Placental pericyte (primary cell): ENCODE results near the gene DUSP1. TPM values are rescaled to one million over a fixed set of nuclear protein-coding genes. Genes with fewer than 3 reads are reported as not detected.

ENCODE experiments used
- small RNA-seq: library from RNA; depleted of rRNA; stranded (forward); fragments of <200 nt; gene quantifications from one replicate; pipeline ENCODE3, GENCODE V24; 2012; ENCODE audit warnings: low replicate concordance
- total RNA-seq: library from RNA; depleted of rRNA; stranded (reverse); fragments of >200 nt; gene quantifications from 2 replicates; pipeline ENCODE4 v1.2.3, GENCODE V29; 2012

Gene DUSP1
- total RNA-seq = 37.4 and 102 TPM in 2 replicates

GRCh38 chr5:172770675-172771438, at the start of gene DUSP1:
Gene DUSP1, minus strand, starts transcription at chr5:172771195. Its CDS starts 243 bp downstream, at chr5:172770952.

Small RNA genes lying within 50 kb of the gene (small RNA-seq; reads per million reads assigned to genes)
- gene AC022217.4 (not detected), gene RF00019 (not detected)

Other genes with a start within 250 kb of the DUSP1 start
- gene NEURL1B, start 129.9 kb downstream of the DUSP1 start, total RNA-seq = 0.44 and 2.4 TPM in 2 replicates
- gene ERGIC1, start 63.1 kb upstream of the DUSP1 start, total RNA-seq = 73.3 and 166 TPM in 2 replicates
- 33.6 and 34.4 TPM in 2 replicates for gene RPL26L1, start 188.2 kb upstream of the DUSP1 start, total RNA-seq
- 117 and 149 TPM in 2 replicates for gene ATP6V0E1, start 212.6 kb upstream of the DUSP1 start, total RNA-seq